Epithelial cell of esophagus (primary cell): ENCODE measurements around the gene TRPC4.

ENCODE experiments used
- DNase-seq: peaks from one replicate; pipeline ENCODE4 v3.0.0; 2010; ENCODE audit warnings: low read depth
- H3K4me3 ChIP-seq: 2 replicates; pipeline ENCODE4 v1.5.1; 2011; ENCODE audit warnings: mild to moderate bottlenecking, low read length, control low read depth
- TF ChIP-seq, protein P1 (sequence below): IDR thresholded peaks from 2 replicates; pipeline ENCODE4 v1.5.1; 2011; ENCODE audit warnings: low read depth, mild to moderate bottlenecking, low read length, control low read depth, inconsistent platforms; ENCODE audit not compliant: insufficient read depth; ENCODE audit errors: missing control alignments

The TRPC4 gene

DNA sequence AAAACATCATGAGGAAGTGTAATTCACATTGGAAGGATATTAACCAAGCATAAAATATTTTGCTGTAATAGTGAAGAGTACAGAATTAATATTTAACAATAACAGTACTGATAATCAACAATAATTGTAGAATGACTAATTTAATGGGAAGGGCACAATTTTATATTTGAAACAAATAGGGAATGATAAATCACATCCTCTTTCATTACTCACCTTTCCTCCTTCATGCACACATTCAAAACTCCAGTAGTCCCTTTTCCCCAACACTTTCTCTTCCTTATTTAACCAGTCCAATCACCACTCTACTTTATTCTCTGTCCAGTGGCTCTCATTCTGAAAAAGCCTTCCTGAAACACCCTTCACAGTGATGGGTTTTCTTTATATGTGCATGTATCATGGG is 160.3 kb downstream of the TRPC4 start:
- H3K4me3 ChIP-seq, result no peak overlapping the region
- peak; percentile 1 for DNase-seq
- TF ChIP-seq, protein P1, sequence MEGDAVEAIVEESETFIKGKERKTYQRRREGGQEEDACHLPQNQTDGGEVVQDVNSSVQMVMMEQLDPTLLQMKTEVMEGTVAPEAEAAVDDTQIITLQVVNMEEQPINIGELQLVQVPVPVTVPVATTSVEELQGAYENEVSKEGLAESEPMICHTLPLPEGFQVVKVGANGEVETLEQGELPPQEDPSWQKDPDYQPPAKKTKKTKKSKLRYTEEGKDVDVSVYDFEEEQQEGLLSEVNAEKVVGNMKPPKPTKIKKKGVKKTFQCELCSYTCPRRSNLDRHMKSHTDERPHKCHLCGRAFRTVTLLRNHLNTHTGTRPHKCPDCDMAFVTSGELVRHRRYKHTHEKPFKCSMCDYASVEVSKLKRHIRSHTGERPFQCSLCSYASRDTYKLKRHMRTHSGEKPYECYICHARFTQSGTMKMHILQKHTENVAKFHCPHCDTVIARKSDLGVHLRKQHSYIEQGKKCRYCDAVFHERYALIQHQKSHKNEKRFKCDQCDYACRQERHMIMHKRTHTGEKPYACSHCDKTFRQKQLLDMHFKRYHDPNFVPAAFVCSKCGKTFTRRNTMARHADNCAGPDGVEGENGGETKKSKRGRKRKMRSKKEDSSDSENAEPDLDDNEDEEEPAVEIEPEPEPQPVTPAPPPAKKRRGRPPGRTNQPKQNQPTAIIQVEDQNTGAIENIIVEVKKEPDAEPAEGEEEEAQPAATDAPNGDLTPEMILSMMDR, result no peak

DNA sequence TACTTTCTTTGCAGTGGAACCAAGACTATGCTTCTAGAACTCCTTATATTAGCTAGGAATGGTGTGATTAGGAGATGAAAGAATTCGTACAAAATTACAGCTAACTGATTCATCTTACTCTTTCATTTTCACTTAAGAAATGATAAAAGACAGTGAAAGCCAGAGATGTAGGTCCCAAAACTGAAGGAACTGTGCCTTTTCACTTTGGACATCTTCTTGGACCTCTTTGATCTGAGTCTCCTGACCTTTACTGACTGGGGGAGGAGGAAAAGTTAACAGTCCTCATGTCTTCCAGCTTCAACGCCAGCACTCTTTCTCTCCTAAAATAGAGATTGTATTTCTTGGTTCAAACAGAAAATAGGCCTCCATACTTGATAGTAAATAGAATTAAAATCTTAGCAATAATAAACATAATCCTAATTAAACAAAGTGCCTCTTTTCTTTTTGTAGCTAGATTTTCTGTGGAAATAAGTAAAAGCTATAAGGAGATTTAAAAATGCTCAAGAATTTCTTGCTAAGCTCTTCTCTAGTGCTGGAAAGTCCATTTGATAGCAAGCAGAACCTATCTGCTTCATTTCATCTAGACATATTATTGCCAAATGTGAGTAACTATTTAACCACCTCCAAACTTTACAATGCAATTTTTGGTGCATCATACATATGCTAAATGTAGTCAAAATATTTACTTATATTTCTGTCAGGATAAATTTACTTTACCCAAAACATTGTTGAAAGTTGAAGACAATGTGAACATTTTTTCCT is 161.7 kb downstream of the TRPC4 start:
- DNase-seq, result no peak
- no peak overlapping the region for H3K4me3 ChIP-seq
- TF ChIP-seq, protein P1, result no peak

DNA sequence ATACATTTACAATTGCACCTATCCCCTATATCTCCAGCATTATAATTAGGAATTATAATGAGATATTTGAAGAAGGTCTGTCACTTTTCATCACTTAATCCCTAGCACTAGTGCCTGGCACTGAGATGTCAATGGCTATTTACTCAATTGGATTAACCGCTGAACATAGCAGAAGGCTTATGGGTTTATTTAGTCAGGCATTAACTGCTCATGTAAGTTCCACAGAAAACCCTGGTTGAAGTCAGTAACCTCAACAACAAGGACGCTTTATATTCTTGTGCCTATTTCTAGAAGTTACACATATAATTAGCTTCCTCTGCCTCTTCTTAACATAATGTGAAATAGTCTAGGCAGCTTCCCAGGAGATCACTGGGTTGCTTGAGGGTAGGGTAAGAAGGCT is 163.5 kb downstream of the TRPC4 start:
- no peak for DNase-seq
- TF ChIP-seq, protein P1, result no peak
- H3K4me3 ChIP-seq, result no peak overlapping the region

DNA sequence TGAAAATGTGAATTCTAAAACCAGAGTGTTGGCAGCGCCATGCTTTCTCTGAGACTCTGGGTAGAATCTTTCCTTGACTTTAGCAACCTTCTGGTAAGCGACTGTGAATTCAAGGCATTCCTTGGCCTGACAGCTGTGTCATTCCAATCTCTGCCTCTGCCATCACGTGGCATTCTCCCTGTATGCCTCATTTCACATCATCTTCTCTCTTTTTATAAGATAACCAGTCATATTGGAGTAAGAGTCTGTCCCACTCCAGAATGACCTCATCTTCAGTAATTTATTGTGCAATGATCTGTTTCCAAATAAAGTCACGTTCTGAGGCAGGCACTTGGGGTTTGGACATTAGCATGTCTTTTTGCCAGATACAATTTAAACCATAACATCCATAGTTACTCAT is 167.6 kb downstream of the TRPC4 start:
- no peak overlapping the region for H3K4me3 ChIP-seq
- TF ChIP-seq, protein P1, result no peak
- peak; percentile 84 for DNase-seq

DNA sequence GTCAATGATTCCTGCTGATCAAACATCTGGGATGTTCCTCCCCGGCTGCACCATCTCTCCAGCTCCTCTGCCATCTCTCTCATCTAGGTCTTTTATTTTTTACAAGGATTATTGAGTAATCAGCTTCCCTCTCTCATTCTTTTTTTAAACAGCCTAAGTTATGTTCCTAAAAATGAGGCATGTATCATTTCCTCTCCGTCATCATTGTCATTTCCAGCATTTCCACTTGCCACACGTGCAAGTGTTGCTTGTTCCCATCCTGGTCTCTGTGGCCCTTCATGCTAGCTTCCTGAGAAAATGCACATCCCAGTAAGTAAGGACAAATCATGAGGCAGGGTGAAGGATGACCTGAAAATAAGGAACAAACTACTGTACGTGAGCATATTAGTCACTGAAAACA is 168.3 kb downstream of the TRPC4 start:
- H3K4me3 ChIP-seq, result no peak overlapping the region
- TF ChIP-seq, protein P1, result no peak
- no peak for DNase-seq

DNA sequence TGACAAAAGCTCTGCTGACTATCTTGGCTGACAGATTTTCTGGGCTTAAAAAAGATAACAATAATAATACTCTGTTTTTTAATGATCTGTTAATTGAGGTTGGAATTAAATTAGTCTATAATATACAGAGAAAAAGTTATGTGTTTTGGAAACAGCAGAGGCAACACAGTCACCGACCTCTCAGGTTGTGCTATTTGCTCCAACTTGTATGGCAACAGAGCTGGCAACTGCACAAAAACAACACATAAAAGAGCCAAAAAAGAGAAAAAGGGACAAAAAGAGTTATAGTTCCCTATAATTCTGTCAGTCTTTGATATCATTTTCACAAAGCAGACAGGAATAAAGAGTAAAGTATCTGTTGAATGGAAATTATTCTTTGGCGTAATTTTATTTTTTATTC is 168.7 kb downstream of the TRPC4 start:
- DNase-seq, result no peak
- H3K4me3 ChIP-seq, result no peak overlapping the region
- TF ChIP-seq, protein P1, result no peak

DNA sequence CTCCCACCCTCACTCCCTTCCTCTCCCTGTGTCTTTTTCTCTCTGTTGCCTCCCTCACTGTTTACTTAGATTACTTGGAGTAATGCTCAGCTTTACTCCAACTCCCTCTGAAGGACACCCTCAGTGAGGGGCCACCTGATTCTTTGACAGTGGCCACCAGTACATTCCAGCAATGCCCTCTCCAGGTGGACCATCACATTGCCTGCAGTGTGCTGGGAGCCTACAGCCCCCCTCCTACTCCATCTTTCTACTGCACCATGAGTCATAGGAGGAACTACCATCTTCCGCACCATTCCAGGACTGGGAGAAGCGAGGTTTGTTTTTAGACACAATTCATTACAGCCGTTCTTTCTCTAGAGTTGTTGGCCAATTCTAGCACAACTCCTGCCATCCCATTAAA is 174.4 kb downstream of the TRPC4 start:
- TF ChIP-seq, protein P1, result no peak
- DNase-seq, result no peak
- no peak overlapping the region for H3K4me3 ChIP-seq
